Measurements from ENCODE around the gene CKB.

The CKB gene

GRCh38 chr14:103537175-103537990 is 14.8 kb upstream of the CKB start:
- no peak for DNase-seq

- no peak for DNase-seq
Measured at GRCh38 chr14:103536693-103537092, 14.1 kb upstream of the CKB start.

GRCh38 chr14:103535891-103536565 is 13.4 kb upstream of the CKB start:
- DNase-seq: no peak

- DNase-seq: no peak
Measured at GRCh38 chr14:103535081-103535890, 12.7 kb upstream of the CKB start.

DNA sequence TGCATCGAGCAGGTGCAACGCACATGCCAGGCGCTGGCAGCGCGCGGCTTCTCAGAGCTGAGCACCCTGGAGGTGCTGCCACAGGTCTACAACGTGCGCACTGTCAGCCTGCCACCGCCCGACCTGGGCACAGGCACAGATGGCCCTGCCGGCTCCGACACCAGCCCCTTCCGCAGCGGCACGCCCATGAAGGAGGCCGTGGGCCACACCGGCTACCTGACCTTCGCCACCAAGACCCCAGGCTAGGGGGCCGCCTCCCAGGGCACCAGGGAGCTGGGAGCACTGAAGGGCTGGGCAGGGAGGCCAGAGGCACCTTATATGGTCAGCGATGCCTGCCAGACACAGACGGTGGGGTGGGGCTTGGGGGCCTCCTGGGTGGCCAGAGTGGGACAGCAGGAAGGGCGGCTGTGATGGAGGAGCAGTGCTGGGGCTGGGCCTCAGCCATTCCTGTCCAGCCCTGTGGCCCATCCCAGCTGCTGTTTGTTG is 12.0 kb upstream of the CKB start:
- no peak for DNase-seq

DNA sequence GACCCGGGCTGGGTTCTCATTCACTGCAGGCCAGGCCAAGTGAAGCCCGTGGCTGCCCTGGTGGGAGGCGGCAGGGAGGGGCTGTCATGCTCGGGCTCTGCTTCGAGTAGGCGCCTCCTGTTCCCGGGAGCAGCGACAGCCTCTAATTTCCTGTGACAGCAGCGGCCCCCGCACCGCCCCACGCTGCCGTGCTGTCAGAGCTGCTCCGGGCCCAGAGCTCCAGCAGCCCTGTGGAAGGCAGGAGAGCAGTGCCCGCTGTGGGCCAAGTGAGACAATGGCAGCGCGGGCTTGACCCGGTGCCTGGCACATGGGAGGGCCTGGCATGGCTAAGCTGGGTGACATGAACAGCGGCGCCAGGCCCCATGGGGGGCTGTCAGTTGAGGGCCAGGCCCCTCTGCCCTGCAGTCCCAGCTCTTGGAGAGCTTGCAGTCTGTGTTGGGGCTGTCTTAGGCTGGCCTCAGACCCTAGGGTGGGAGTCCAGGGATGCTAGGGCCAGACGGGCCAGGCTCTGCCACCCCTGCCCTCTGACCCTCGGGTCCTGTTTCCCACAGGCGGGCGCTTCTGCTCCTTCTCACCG is 11.5 kb upstream of the CKB start:
- no peak for DNase-seq

DNA sequence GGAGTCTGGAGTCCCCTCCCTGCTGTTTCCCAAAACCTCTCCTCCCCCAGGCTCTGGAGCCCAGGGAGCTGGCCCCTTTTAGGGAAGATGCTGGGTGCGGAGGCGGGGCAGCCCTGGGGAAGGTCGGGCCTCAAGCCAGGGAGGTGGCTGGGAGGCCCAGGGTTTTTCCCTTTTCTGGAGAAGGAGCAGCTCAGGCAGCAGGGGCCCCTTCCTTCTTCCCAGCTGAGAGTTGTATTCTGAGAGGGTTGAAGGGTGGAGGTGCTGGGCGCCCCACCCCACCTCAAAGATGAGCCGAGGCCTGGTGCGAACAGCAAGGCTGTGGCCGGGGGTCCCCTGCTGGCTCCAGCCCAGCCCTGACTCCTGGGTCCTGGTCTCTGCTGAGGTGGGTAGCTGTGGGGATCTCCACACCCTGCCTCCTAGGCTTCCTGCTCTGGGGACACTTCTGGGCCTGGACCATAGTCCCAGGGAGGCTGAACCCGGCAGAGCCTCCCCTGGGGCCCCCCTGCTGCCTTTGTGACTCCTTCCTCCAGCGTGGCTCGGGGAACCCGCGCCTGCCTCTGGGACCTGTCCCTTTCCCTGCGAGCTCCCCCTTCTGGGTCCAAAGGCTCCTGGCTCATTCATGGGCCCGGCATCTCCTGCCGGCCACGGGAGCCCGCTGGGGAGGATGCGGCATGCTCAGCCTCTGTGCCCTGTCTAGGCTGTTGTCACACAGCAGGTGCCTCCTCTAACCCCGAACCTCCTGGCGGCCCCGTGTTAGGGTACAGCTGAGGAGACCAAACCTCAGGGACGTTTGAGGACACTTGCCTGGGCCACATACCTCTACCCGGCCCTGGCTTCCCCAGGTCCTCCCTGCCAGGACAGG is 10.7 kb upstream of the CKB start:
- DNase-seq: no peak

DNA sequence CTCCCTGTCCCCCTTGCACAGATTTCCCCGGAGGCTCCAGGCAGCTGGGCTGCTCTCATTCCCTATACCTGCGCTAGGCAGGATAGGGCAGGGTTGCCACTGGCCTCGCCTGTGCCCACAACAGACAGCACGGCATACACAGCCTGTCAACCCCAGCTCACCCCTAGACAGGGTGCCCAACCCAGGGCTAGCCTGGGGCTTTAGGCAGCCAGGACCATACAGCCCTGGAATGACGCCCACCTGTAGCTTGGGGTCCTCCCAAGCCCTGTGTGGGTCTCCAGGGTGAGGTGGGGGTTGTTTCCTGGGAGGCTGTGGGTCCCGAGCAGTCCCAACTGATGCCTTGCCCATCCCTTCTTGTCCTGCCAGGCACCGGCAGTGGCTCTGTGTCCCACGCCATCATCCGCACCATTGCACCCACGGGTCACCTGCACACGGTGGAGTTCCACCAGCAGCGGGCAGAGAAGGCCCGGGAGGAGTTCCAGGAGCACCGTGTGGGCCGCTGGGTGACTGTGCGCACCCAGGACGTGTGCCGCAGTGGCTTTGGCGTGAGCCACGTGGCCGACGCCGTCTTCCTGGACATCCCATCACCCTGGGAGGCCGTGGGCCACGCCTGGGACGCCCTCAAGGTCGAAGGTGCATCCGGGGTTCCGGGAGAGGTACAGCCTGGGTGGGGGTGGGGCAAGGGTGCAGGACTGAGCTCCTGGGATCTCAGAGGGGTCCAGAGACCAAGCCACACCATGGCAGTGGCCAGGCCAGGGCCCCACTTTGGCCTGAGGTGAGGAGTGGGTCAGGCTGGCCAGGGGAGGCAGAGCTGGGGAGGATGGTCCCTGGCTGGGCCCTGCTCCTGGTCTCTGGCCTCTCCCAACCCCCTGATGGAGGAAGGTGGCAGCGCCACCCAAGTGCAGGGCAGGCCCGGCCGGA is 9.8 kb upstream of the CKB start:
- no peak for DNase-seq

GRCh38 chr14:103531421-103532215 is 9.0 kb upstream of the CKB start:
- no peak for DNase-seq

DNA sequence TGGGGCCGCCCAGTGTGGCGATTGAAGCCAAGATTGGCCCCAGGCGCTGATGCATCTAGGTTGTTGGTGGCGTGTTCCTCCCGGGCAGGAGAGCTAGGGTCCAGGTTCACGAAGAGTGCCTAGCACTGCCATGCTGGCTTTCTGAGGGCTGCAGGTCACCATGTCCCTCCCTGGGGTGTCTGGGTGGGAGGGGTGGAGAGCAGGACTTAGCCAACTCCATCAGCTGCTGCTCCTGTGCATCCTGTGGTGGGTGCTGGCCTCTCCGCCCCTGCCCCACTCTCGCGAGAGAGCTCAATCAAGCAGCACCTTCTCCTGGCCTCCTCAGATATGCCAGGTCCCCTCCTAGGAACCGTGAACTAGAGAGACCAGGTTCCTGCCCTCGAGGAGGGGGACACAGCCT is 8.2 kb upstream of the CKB start:
- DNase-seq: no peak

GRCh38 chr14:103530390-103530789 is 7.8 kb upstream of the CKB start:
- DNase-seq: no peak

- DNase-seq: no peak
Measured at GRCh38 chr14:103529383-103530365, 7.0 kb upstream of the CKB start.

- DNase-seq: peak; percentile 85
Measured at GRCh38 chr14:103528587-103529382, 6.2 kb upstream of the CKB start, which contains the start of gene TRMT61A. TSS of gene TRMT61A (plus strand) at chr14:103529196. CDS start at chr14:103529979, 783 bp downstream.

GRCh38 chr14:103528146-103528586 is 5.5 kb upstream of the CKB start:
- no peak for DNase-seq

- no peak for DNase-seq
Measured at GRCh38 chr14:103527408-103528145, 4.9 kb upstream of the CKB start.

GRCh38 chr14:103526914-103527248 is 4.3 kb upstream of the CKB start:
- DNase-seq: no peak

All from CD4-positive, alpha-beta T cell treated with Interleukin-17A for 1 hour (primary cell).